GM23338 (cell line): Measurements from ENCODE around the gene SUPT3H. TPM values are rescaled to one million over a fixed set of nuclear protein-coding genes. Genes with fewer than 3 reads are reported as not detected.

Experiments used
- CREB1 ChIP-seq: fragments of 250-450 bp; sonication (Bioruptor Pico); IDR thresholded peaks from 2 replicates; pipeline ENCODE4 v1.5.0; 2020; ENCODE audit warnings: low read depth, mild to moderate bottlenecking, moderate library complexity
- CTCF ChIP-seq, 2 experiments: fragments of 200-600 bp in 1 of 2; sonication (generic) in 1 of 2; conservative IDR thresholded peaks; 2 replicates each; pipeline versions ENCODE4 v1.5.1 to v1.6.1; 2016 to 2017; ENCODE audit warnings: antibody characterized with exemption in 2 of 2, low read depth in 2 of 2, mild to moderate bottlenecking in 2 of 2, moderate library complexity in 1 of 2
- ETS1 ChIP-seq: IDR thresholded peaks from 2 replicates; pipeline ENCODE4 v1.6.1; 2016; ENCODE audit warnings: antibody characterized with exemption
- EZH2phosphoT487 ChIP-seq: fragments of 200-600 bp; sonication (generic); IDR thresholded peaks from one replicate; pipeline ENCODE4 v1.8.1; 2018; ENCODE audit warnings: antibody characterized with exemption; ENCODE audit not compliant: unreplicated experiment
- JUNB ChIP-seq: IDR thresholded peaks from one replicate; pipeline ENCODE4 v1.6.1; 2016; ENCODE audit warnings: antibody characterized with exemption; ENCODE audit not compliant: unreplicated experiment
- NANOG ChIP-seq: IDR thresholded peaks from 2 replicates; pipeline ENCODE4 v1.6.1; 2016; ENCODE audit warnings: antibody characterized with exemption, borderline replicate concordance
- POLR2AphosphoS5 ChIP-seq: IDR thresholded peaks from 2 replicates; pipeline ENCODE4 v1.6.1; 2016; ENCODE audit warnings: antibody characterized with exemption, low read depth
- STAT1 ChIP-seq: IDR thresholded peaks from one replicate; pipeline ENCODE4 v1.6.1; 2016; ENCODE audit warnings: antibody characterized with exemption; ENCODE audit not compliant: unreplicated experiment
- ZNF114 ChIP-seq: fragments of 250-450 bp; sonication (Bioruptor Pico); IDR thresholded peaks from 2 replicates; pipeline ENCODE4 v1.5.0; 2020; ENCODE audit warnings: mild to moderate bottlenecking, moderate library complexity
- ZNF462 ChIP-seq: fragments of 250-450 bp; sonication (Bioruptor Pico); IDR thresholded peaks from 2 replicates; pipeline ENCODE4 v1.5.0; 2020; ENCODE audit warnings: mild to moderate bottlenecking, moderate library complexity
- polyA plus RNA-seq: library from polyadenylated mRNA; unstranded; fragments of >200 nt; fragmentation: Nextera tagmentation; extraction: Ambion mirVana; gene quantifications from 2 replicates; pipeline ENCODE4 v1.2.1, GENCODE V29; 2016
- total RNA-seq: library from RNA; depleted of rRNA; stranded (reverse); fragments of >200 nt; shearing (Covaris generic); gene quantifications from 2 replicates; pipeline ENCODE4 v1.2.3, GENCODE V29; 2014

SUPT3H gene
- total and polyA plus RNA-seq, 2 experiments from 2014 or later = 11.4 to 30.1 TPM

- TF ChIP-seq ZNF462 = no peak
- TF ChIP-seq STAT1 = no peak
- TF ChIP-seq EZH2phosphoT487 = no peak
- TF ChIP-seq CREB1 = no peak
- TF ChIP-seq CTCF (conservative IDR thresholded peaks at IDR 0.05; ENCODE audit: low read depth in 2 of 2) = no peak
- no peak for TF ChIP-seq ETS1
- TF ChIP-seq JUNB = no peak
- TF ChIP-seq NANOG = no peak
- TF ChIP-seq ZNF114 (CRISPR knock-in tag) = no peak
- TF ChIP-seq POLR2AphosphoS5 = no peak
These were observed 24.1 kb downstream of the SUPT3H start (continued) for GRCh38 chr6:45353654-45354053.
